Left lung (tissue), 10 donors: ENCODE results near the gene MRPL44. TPM values are rescaled to one million over a fixed set of nuclear protein-coding genes. Genes with fewer than 3 reads are reported as not detected.

Experiments used
- ATAC-seq: fragments of 200-7000 bp; cut with Tn5 transposase; one replicate; pipeline ENCODE4 v1.9.1; 2020; ENCODE audit warnings: moderate library complexity
- DNase-seq, 4 donors: peaks; one replicate each; pipeline ENCODE4 v3.0.0-alpha.2; 2013 to 2020
- H3K27ac ChIP-seq, 2 donors: fragments of 200-600 bp; sonication (generic) in 1 of 2; one replicate each; pipeline versions ENCODE4 v1.5.0 to v1.8.0; 2020 to 2021
- H3K27me3 ChIP-seq, 2 donors: fragments of 200-600 bp; sonication (generic) in 1 of 2; one replicate each; pipeline versions ENCODE4 v1.5.0 to v1.8.0; 2020 to 2021
- H3K36me3 ChIP-seq, 2 donors: fragments of 200-600 bp; sonication (generic) in 1 of 2; one replicate each; pipeline versions ENCODE4 v1.5.0 to v1.8.0; 2020 to 2021
- H3K4me1 ChIP-seq, 2 donors: fragments of 200-600 bp; one replicate each; pipeline ENCODE4 v1.8.0; 2021
- H3K4me3 ChIP-seq, 2 donors: fragments of 200-600 bp; sonication (generic) in 1 of 2; one replicate each; pipeline versions ENCODE4 v1.5.0 to v1.8.0; 2020 to 2021; ENCODE audit warnings: mild to moderate bottlenecking in 1 of 2
- H3K9me3 ChIP-seq, 2 donors: fragments of 200-600 bp; sonication (generic) in 1 of 2; one replicate each; pipeline versions ENCODE4 v1.5.0 to v1.8.0; 2020 to 2021
- CTCF ChIP-seq, 2 donors: fragments of 200-600 bp; sonication (generic) in 1 of 2; IDR thresholded peaks; one replicate each; pipeline versions ENCODE4 v1.5.0 to v1.8.0; 2021; ENCODE audit warnings: antibody characterized with exemption in 2 of 2
- intact Hi-C, 2 donors: fragments of 100-400 bp; cut with DNase I; formaldehyde crosslinking; loops; one replicate each; pipeline versions ENCODE4 v1.11.2 to v1.14.2; 2022
- polyA plus RNA-seq, 6 donors: library from polyadenylated mRNA; unstranded; fragments of 120-200 nt; gene quantifications; one replicate each; pipeline ENCODE4 v1.2.1, GENCODE V29; 2013; ENCODE audit not compliant: insufficient read length in 6 of 6
- total RNA-seq, 2 donors: library from RNA; stranded (reverse); fragmentation: NEBNext Ultra II Directional; extraction: Animal tissue kit (Norgen Biotek cat#: 25700); gene quantifications; one replicate each; pipeline ENCODE4 v1.2.1, GENCODE V29; 2021
- donor health status: DM: no; HTN: yes; CAD: no.
- donor health status: DM: no; HTN: no; CAD: no.

Gene MRPL44
- total and polyA plus RNA-seq, 8 donors, result 23.1 to 26.8 (median 25.6) TPM

- Histone ChIP-seq H3K36me3 (no peaks in the 10 kb centered on the region), H3K27me3 (no peaks in the 10 kb centered on the region), H3K9me3 (peaks cover 0 to 6% of the 10 kb centered on the region in 2 donors), H3K27ac (no peak overlapping the region), H3K4me1 (peaks cover 11 to 55% of the 10 kb centered on the region in 2 donors), H3K4me3 (no peak overlapping the region)
- TF ChIP-seq CTCF (IDR thresholded peaks at IDR 0.05), result no peak
- intact Hi-C loops, result no loop called here
- peak in 1 of 4 donors; percentile 55 for DNase-seq
- ATAC-seq, result no peak
Observed at GRCh38 chr2:223929571-223930102, 27.6 kb upstream of the MRPL44 start.

GRCh38 chr2:223930103-223930976 is 26.9 kb upstream of the MRPL44 start:
- intact Hi-C loops, result no loop called here
- Histone ChIP-seq H3K4me1 (peaks cover 11 to 62% of the 10 kb centered on the region in 2 donors), H3K27ac (peak overlapping the region in 1 of 2 donors; percentile 15), H3K4me3 (no peak overlapping the region), H3K27me3 (no peaks in the 10 kb centered on the region), H3K36me3 (no peaks in the 10 kb centered on the region), H3K9me3 (peaks cover 0 to 6% of the 10 kb centered on the region in 2 donors)
- TF ChIP-seq CTCF (IDR thresholded peaks at IDR 0.05), result no peak
- ATAC-seq, result peak; percentile 68
- peak in 3 of 4 donors; percentile 71 to 78 (median 74) for DNase-seq

- intact Hi-C loops, result no loop called here
- DNase-seq (no peak), ATAC-seq (no peak)
- no peak for TF ChIP-seq CTCF (IDR thresholded peaks at IDR 0.05)
- H3K36me3 ChIP-seq, result no peaks in the 10 kb centered on the region
- H3K27me3 ChIP-seq, result no peaks in the 10 kb centered on the region
- H3K4me3 ChIP-seq, result no peak overlapping the region
- H3K27ac ChIP-seq, result no peak overlapping the region
- no peaks in the 10 kb centered on the region for H3K9me3 ChIP-seq
- peaks cover 17 to 89% of the 10 kb centered on the region in 2 donors for H3K4me1 ChIP-seq
Observed at GRCh38 chr2:223932816-223933800, 24.2 kb upstream of the MRPL44 start.

- Histone ChIP-seq H3K27me3 (no peaks in the 10 kb centered on the region), H3K27ac (no peak overlapping the region), H3K4me3 (no peak overlapping the region), H3K9me3 (no peaks in the 10 kb centered on the region), H3K4me1 (peaks cover 17 to 92% of the 10 kb centered on the region in 2 donors), H3K36me3 (no peaks in the 10 kb centered on the region)
- intact Hi-C loops, result no loop called here
- TF ChIP-seq CTCF (IDR thresholded peaks at IDR 0.05), result no peak
- DNase-seq (no peak), ATAC-seq (no peak)
Observed at GRCh38 chr2:223934870-223935269, 22.4 kb upstream of the MRPL44 start.
